ENCODE measurements around the gene PPP1R7. TPM values are rescaled to one million over a fixed set of nuclear protein-coding genes. Genes with fewer than 3 reads are reported as not detected.
A peak's percentile ranks its signal among the peaks of the same experiment; 100 is the strongest.

The PPP1R7 gene
- total RNA-seq, 1 experiment from 2014 or later, result 49.1 TPM

DNA sequence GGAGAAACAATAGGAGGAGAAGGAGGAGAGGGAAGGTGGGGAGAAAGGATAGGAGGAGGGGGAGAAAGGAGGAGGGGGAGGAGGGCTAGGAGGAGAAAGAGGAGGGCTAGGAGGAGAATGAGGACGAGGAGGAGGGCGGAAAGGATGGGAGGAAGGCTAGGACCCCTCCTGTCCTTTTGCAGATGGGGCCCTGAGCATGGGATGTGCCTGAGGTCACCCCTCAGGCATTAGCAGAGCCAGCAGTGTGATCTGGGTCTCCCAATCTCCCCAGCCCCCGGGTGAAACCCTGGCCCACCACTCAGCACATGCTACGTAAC, 37.6 kb downstream of the PPP1R7 start:
- Mint-ChIP-seq H3K4me1 (peaks cover 10% of the 10 kb centered on the region), H3K4me3 (no peak overlapping the region), H3K36me3 (no peaks in the 10 kb centered on the region), H3K27ac (no peak overlapping the region), H3K27me3 (ENCODE audit: low read depth) (no peaks in the 10 kb centered on the region), H3K9me3 (no peaks in the 10 kb centered on the region)
- no peak for ATAC-seq
- DNase-seq (ENCODE audit: low spot score), result no peak
- CTCF ChIA-PET, result interaction anchor here (1.4 to 1.5 kb wide), 2 partner anchors 273 to 347 kb away, joined by 3 read pairs; no protein-coding TSS in a partner anchor
- no peak for TF ChIP-seq MLX (CRISPR knock-in tag; IDR thresholded peaks at IDR 0.05)
- no peak for TF ChIP-seq ZBTB21 (CRISPR knock-in tag; IDR thresholded peaks at IDR 0.05; ENCODE audit: borderline replicate concordance)
- no peak for TF ChIP-seq JAZF1 (CRISPR knock-in tag; IDR thresholded peaks at IDR 0.05)
- TF ChIP-seq, protein P1, sequence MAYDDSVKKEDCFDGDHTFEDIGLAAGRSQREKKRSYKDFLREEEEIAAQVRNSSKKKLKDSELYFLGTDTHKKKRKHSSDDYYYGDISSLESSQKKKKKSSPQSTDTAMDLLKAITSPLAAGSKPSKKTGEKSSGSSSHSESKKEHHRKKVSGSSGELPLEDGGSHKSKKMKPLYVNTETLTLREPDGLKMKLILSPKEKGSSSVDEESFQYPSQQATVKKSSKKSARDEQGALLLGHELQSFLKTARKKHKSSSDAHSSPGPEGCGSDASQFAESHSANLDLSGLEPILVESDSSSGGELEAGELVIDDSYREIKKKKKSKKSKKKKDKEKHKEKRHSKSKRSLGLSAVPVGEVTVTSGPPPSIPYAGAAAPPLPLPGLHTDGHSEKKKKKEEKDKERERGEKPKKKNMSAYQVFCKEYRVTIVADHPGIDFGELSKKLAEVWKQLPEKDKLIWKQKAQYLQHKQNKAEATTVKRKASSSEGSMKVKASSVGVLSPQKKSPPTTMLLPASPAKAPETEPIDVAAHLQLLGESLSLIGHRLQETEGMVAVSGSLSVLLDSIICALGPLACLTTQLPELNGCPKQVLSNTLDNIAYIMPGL (CRISPR knock-in tag; IDR thresholded peaks at IDR 0.05), result no peak
- no peak for TF ChIP-seq ZNF232 (CRISPR knock-in tag; IDR thresholded peaks at IDR 0.05)
- TF ChIP-seq ZNF416 (CRISPR knock-in tag; IDR thresholded peaks at IDR 0.05), result no peak
- no peak for TF ChIP-seq GRHL2 (CRISPR knock-in tag; IDR thresholded peaks at IDR 0.05; ENCODE audit: insufficient replicate concordance, severe bottlenecking)
- no peak for TF ChIP-seq HMGA2 (CRISPR knock-in tag; IDR thresholded peaks at IDR 0.05)
- no peak for TF ChIP-seq GTF2I (CRISPR knock-in tag; conservative IDR thresholded peaks at IDR 0.05)
- no peak for TF ChIP-seq NFATC4 (CRISPR knock-in tag; IDR thresholded peaks at IDR 0.05)
- TF ChIP-seq ZNF671 (CRISPR knock-in tag; IDR thresholded peaks at IDR 0.05), result no peak
- no peak for TF ChIP-seq ATF1 (CRISPR knock-in tag; IDR thresholded peaks at IDR 0.05)
- no peak for TF ChIP-seq EMX1 (CRISPR knock-in tag; IDR thresholded peaks at IDR 0.05)
- TF ChIP-seq NR1H2 (CRISPR knock-in tag; IDR thresholded peaks at IDR 0.05), result no peak
- POLR2A ChIA-PET, result interaction anchor here (1.0 kb wide), 1 partner anchor 31 kb away, joined by 3 read pairs; no protein-coding TSS in a partner anchor

DNA sequence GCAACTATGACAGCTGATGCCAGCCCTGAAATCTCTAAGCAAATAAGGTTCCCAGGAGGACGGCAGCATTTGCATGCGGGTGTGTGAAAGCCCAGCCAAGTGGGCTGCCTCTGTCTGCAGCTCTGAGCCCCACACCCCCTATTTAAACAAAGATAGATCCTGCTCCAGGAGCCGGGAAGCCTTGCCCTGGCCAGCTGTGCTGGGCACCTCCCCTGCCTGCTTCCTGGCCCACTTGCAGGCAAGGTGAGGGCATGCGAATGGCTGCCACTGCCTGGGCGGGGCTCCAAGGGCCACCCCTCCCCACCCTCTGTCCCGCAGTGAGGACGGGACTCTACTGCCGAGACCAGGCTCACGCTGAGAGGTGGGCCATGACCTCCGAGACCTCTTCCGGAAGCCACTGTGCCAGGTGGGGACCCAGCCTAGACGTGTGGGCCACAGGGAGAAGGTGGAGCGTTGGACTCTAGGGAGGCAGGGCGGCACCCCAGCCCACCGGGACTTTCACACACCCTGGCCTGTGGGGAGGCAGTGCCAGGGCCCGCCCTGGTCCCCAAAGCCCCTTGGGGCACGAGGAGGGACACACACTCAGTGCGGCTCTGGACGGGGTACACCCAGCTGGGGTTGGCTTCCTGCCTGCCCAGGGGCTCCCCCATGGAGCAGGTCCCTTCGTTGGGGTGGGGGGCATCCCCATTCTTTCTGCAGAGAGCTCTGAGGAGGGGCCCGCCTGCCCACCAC, 38.3 kb downstream of the PPP1R7 start, which contains the start of gene ANO7:
TSS of gene ANO7 (plus strand) at position 317 of the 732 bp plus-strand sequence. CDS start 1,387 bp downstream, outside the sequence.
- no peaks in the 10 kb centered on the region for H3K27me3 Mint-ChIP-seq (ENCODE audit: low read depth)
- no peaks in the 10 kb centered on the region for H3K9me3 Mint-ChIP-seq
- TF ChIP-seq RORB (CRISPR knock-in tag; IDR thresholded peaks at IDR 0.05) (no peak), ZNF263 (CRISPR knock-in tag; IDR thresholded peaks at IDR 0.05; ENCODE audit: low read depth) (no peak), SMAD3 (CRISPR knock-in tag; IDR thresholded peaks at IDR 0.05; ENCODE audit: borderline replicate concordance) (no peak), ZNF121 (CRISPR knock-in tag; IDR thresholded peaks at IDR 0.05) (0 out of 2 replicates have a peak, but pooled peaks have one; percentile 43)
- ATAC-seq (peak; percentile 38), DNase-seq (ENCODE audit: low spot score) (no peak)
- peaks cover 10% of the 10 kb centered on the region for H3K4me1 Mint-ChIP-seq
- no peak within 1 kb of the TSS for H3K4me3 Mint-ChIP-seq
- no peak within 1 kb of the TSS for H3K27ac Mint-ChIP-seq
- ChIA-PET POLR2A (interaction anchor here (1.0 kb wide), 1 partner anchor 30 kb away, joined by 3 read pairs; no protein-coding TSS in a partner anchor), CTCF (interaction anchor here (1.3 to 1.4 kb wide), 2 partner anchors 14 to 205 kb away, joined by 3 read pairs; no protein-coding TSS in a partner anchor)
- no peaks in the 10 kb centered on the region for H3K36me3 Mint-ChIP-seq

DNA sequence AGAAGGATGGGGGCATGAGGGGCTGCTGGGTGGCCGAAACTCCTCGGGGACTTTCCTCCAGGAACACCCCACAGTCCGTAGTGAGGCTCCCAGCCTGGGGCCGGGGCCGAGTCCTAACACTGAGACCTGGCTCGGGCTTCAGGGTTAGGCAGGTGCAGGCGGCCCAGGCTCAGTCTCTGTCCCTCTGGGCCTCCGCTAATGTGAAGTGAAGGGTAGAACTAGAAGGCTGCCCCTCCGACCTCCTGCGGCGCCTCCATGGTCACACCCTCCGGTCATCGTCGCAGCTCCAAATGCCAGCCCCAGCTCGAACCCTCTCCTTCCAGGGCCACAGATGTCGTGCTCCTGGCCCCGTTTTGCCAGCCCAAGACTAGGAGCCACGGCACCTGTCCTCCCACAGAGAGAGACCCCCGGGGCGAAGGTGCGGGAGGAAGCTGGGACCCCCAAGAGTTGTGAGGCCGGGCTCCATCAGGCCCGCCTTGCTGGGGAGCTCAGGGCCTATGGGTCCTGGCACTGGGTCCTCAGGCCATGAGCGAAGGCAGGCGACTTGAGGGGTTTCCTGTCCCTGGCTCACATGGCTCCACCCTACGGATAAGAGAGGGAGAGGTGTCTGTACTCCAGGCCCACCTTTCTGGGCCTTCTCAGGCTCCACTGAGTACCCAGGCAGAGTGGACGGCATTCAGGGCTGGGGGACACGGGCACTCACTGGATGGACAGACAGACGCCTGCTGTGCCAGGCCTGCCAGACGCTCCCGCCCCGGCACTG, 39.0 kb downstream of the PPP1R7 start:
- DNase-seq (ENCODE audit: low spot score) (no peak), ATAC-seq (no peak)
- Mint-ChIP-seq H3K27ac (no peak overlapping the region), H3K9me3 (no peaks in the 10 kb centered on the region), H3K36me3 (no peaks in the 10 kb centered on the region), H3K4me3 (no peak overlapping the region), H3K27me3 (ENCODE audit: low read depth) (no peaks in the 10 kb centered on the region), H3K4me1 (peaks cover 10% of the 10 kb centered on the region)
- ChIA-PET POLR2A (interaction anchor here (1.0 kb wide), 1 partner anchor 30 kb away, joined by 3 read pairs; no protein-coding TSS in a partner anchor), CTCF (interaction anchor here (0.6 to 1.4 kb wide), 3 partner anchors 10 to 205 kb away, joined by 3 read pairs; no protein-coding TSS in a partner anchor)
- no peak for TF ChIP-seq IRF1 (CRISPR knock-in tag; IDR thresholded peaks at IDR 0.05)
- TF ChIP-seq PRDM15 (CRISPR knock-in tag; IDR thresholded peaks at IDR 0.05), result no peak
- no peak for TF ChIP-seq ZNF396 (CRISPR knock-in tag; IDR thresholded peaks at IDR 0.05; ENCODE audit: borderline replicate concordance)
- TF ChIP-seq CREB1 (CRISPR knock-in tag; IDR thresholded peaks at IDR 0.05), result no peak

All from WTC11 (cell line).